DOHH2 (cell line): ENCODE results near the gene AFAP1.
A peak's percentile ranks its signal among the peaks of the same experiment; 100 is the strongest.

Source experiments
- H3F3A ChIP-seq: fragments of 200-600 bp; sonication (generic), shearing (Covaris generic); 2 replicates; pipeline ENCODE4 v1.6.0; 2016; ENCODE audit warnings: antibody characterized with exemption, mild to moderate bottlenecking; ENCODE audit not compliant: control insufficient read depth, insufficient read depth
- H3K27ac ChIP-seq: fragments of 200-600 bp; sonication (generic); 2 replicates; pipeline ENCODE4 v1.5.1; 2014; ENCODE audit warnings: low read depth, mild to moderate bottlenecking, low read length, moderate library complexity
- H3K27me3 ChIP-seq: fragments of 200-600 bp; sonication (generic); 2 replicates; pipeline ENCODE4 v1.6.1; 2014; ENCODE audit warnings: mild to moderate bottlenecking, low read length, mixed read lengths; ENCODE audit not compliant: control insufficient read depth
- H3K36me3 ChIP-seq: fragments of 200-600 bp; sonication (generic); 2 replicates; pipeline ENCODE4 v1.6.1; 2014; ENCODE audit warnings: mild to moderate bottlenecking, low read length, moderate library complexity, mixed read lengths; ENCODE audit not compliant: control insufficient read depth
- H3K4me1 ChIP-seq: fragments of 200-600 bp; sonication (generic); 2 replicates; pipeline ENCODE4 v1.6.1; 2014; ENCODE audit warnings: mild to moderate bottlenecking, low read length, mixed read lengths; ENCODE audit not compliant: control insufficient read depth
- H3K4me2 ChIP-seq: fragments of 200-600 bp; sonication (generic); 2 replicates; pipeline ENCODE4 v1.6.0; 2014; ENCODE audit warnings: mild to moderate bottlenecking, low read length, moderate library complexity
- H3K4me3 ChIP-seq: fragments of 200-600 bp; sonication (generic); 2 replicates; pipeline ENCODE4 v1.5.1; 2014; ENCODE audit warnings: mild to moderate bottlenecking, low read length, mixed read lengths
- H3K79me2 ChIP-seq: fragments of 200-600 bp; sonication (generic); 2 replicates; pipeline ENCODE4 v1.6.1; 2014; ENCODE audit warnings: mild to moderate bottlenecking, low read length, mixed read lengths; ENCODE audit not compliant: control insufficient read depth
- H3K9me2 ChIP-seq: fragments of 200-600 bp; sonication (generic); replicated peaks from 2 replicates; pipeline ENCODE4 v1.6.1; 2014; ENCODE audit warnings: mild to moderate bottlenecking, low read length, mixed read lengths; ENCODE audit not compliant: control insufficient read depth
- H3K9me3 ChIP-seq: fragments of 200-600 bp; sonication (generic); 2 replicates; pipeline ENCODE4 v1.6.1; 2014; ENCODE audit warnings: antibody characterized with exemption, low read length, mixed read lengths; ENCODE audit not compliant: control insufficient read depth, insufficient read depth
- H4K20me1 ChIP-seq: fragments of 200-600 bp; sonication (generic); 2 replicates; pipeline ENCODE4 v1.6.0; 2014; ENCODE audit warnings: low read depth, mild to moderate bottlenecking, antibody characterized with exemption, low read length, moderate library complexity; ENCODE audit not compliant: control insufficient read depth, insufficient read depth
- CTCF ChIP-seq: fragments of 200-600 bp; sonication (generic); IDR thresholded peaks from one replicate; pipeline ENCODE4 v1.5.1; 2014; ENCODE audit warnings: antibody characterized with exemption, mild to moderate bottlenecking, low read depth, low read length; ENCODE audit not compliant: poor library complexity, severe bottlenecking
- EZH2phosphoT487 ChIP-seq: fragments of 200-600 bp; sonication (generic); IDR thresholded peaks from 2 replicates; pipeline ENCODE4 v1.6.1; 2017; ENCODE audit warnings: borderline replicate concordance, mild to moderate bottlenecking, antibody characterized with exemption, low read length, moderate library complexity, mixed read lengths

Gene AFAP1

GRCh38 chr4:7886007-7886973 lies 53.4 kb downstream of the AFAP1 start:
- peak overlapping the region; percentile 40 for H3K4me2 ChIP-seq
- no peaks in the 10 kb centered on the region for H3K9me3 ChIP-seq
- peaks cover 13% of the 10 kb centered on the region for H3K4me1 ChIP-seq
- H3K79me2 ChIP-seq = no peaks in the 10 kb centered on the region
- no peak overlapping the region for H3K4me3 ChIP-seq
- no peaks in the 10 kb centered on the region for H4K20me1 ChIP-seq
- no peak overlapping the region for H3K27ac ChIP-seq
- H3K9me2 ChIP-seq = no peaks in the 10 kb centered on the region
- no peaks in the 10 kb centered on the region for H3K36me3 ChIP-seq
- TF ChIP-seq EZH2phosphoT487 = no peak
- no peak for TF ChIP-seq CTCF
- H3F3A ChIP-seq = no peaks in the 10 kb centered on the region
- H3K27me3 ChIP-seq = no peaks in the 10 kb centered on the region

- TF ChIP-seq CTCF (no peak), EZH2phosphoT487 (no peak)
Measured at GRCh38 chr4:7885216-7886006, 54.2 kb downstream of the AFAP1 start.

GRCh38 chr4:7880683-7881082 lies 59.0 kb downstream of the AFAP1 start:
- H3K27me3 ChIP-seq = peaks cover 16% of the 10 kb centered on the region
- H3K9me3 ChIP-seq = no peaks in the 10 kb centered on the region
- no peaks in the 10 kb centered on the region for H3K36me3 ChIP-seq
- no peaks in the 10 kb centered on the region for H4K20me1 ChIP-seq
- no peak overlapping the region for H3K27ac ChIP-seq
- no peak overlapping the region for H3K4me3 ChIP-seq
- no peaks in the 10 kb centered on the region for H3F3A ChIP-seq
- TF ChIP-seq CTCF (no peak), EZH2phosphoT487 (no peak)
- no peaks in the 10 kb centered on the region for H3K9me2 ChIP-seq
- H3K79me2 ChIP-seq = no peaks in the 10 kb centered on the region
- no peaks in the 10 kb centered on the region for H3K4me1 ChIP-seq
- H3K4me2 ChIP-seq = no peak overlapping the region

More at GRCh38 chr4:7885216-7886006, 54.2 kb downstream of the AFAP1 start:
- Histone ChIP-seq H3K4me1 (peaks cover 13% of the 10 kb centered on the region), H3K9me2 (no peaks in the 10 kb centered on the region), H3F3A (no peaks in the 10 kb centered on the region), H3K27me3 (no peaks in the 10 kb centered on the region), H3K9me3 (no peaks in the 10 kb centered on the region), H3K27ac (no peak overlapping the region), H3K4me3 (no peak overlapping the region), H3K79me2 (no peaks in the 10 kb centered on the region), H3K4me2 (no peak overlapping the region), H4K20me1 (no peaks in the 10 kb centered on the region), H3K36me3 (no peaks in the 10 kb centered on the region)
